Prostate gland (tissue), 2 donors: ENCODE measurements around the gene LONRF2. TPM values are rescaled to one million over a fixed set of nuclear protein-coding genes. Genes with fewer than 3 reads are reported as not detected.

ENCODE experiments used
- DNase-seq: peaks from one replicate; pipeline ENCODE4 v3.0.0-alpha.2; 2019; ENCODE audit warnings: low spot score
- H3K27ac ChIP-seq, 2 donors: fragments of 200-600 bp; sonication (generic); 2 replicates each; pipeline ENCODE4 v1.5.1; 2017 to 2019
- H3K27me3 ChIP-seq: fragments of 200-600 bp; sonication (generic); replicated peaks from 2 replicates; pipeline ENCODE4 v1.5.1; 2019; ENCODE audit not compliant: insufficient read depth
- H3K36me3 ChIP-seq, 2 donors: fragments of 200-600 bp; sonication (generic); 1 replicate in 1 of 2; 2 replicates in 1 of 2; pipeline versions ENCODE4 v1.5.1 to v1.8.1; 2017 to 2019
- H3K4me1 ChIP-seq: fragments of 200-600 bp; sonication (generic); replicated peaks from 2 replicates; pipeline ENCODE4 v1.5.1; 2019
- H3K4me3 ChIP-seq, 2 donors: fragments of 200-600 bp; sonication (generic); 2 replicates each; pipeline ENCODE4 v1.5.1; 2017 to 2019
- H3K9me3 ChIP-seq: fragments of 200-600 bp; sonication (generic); 2 replicates; pipeline ENCODE4 v1.5.1; 2017
- CTCF ChIP-seq, 4 experiments: fragments of 200-600 bp in 2 of 4; fragments of 450-650 bp in 2 of 4; sonication (generic) in 2 of 4; IDR thresholded peaks; 1 replicate in 3 of 4; 2 replicates in 1 of 4; pipeline ENCODE4 v1.5.1; 2016 to 2019; ENCODE audit warnings: antibody characterized with exemption in 4 of 4, mild to moderate bottlenecking in 2 of 4, moderate library complexity in 2 of 4
- POLR2A ChIP-seq: fragments of 450-650 bp; IDR thresholded peaks from one replicate; pipeline ENCODE4 v1.6.1; 2016; ENCODE audit warnings: antibody characterized with exemption, mild to moderate bottlenecking
- POLR2AphosphoS5 ChIP-seq: sonication (generic); formaldehyde crosslinking; IDR thresholded peaks from one replicate; pipeline ENCODE4 v1.6.1; 2017; ENCODE audit warnings: antibody characterized with exemption
- WGBS: methylation state at CpG from one replicate; pipeline ENCODE4 v1.1.5; 2018; 5-methylcytosine and 5-hydroxymethylcytosine counted together
- intact Hi-C: fragments of 100-400 bp; cut with DNase I; formaldehyde crosslinking; loops from one replicate; pipeline ENCODE4 v1.14.2; 2022
- total RNA-seq, 2 donors: library from RNA; depleted of rRNA; stranded (reverse); fragments of >200 nt; gene quantifications; one replicate each; pipeline ENCODE4 v1.1.0, GENCODE V29; 2016

Gene LONRF2
- total RNA-seq, 2 donors from 2014 or later: 8.2 to 20.4 TPM

GRCh38 chr2:100259106-100259505 is 63.2 kb downstream of the LONRF2 start:
- intact Hi-C loops: no loop called here
- no peaks in the 10 kb centered on the region for H3K9me3 ChIP-seq
- DNase-seq: no peak
- no peaks in the 10 kb centered on the region for H3K4me1 ChIP-seq
- WGBS: 80% methylated on average over 8 of the region's 8 CpGs
- H3K27me3 ChIP-seq: no peaks in the 10 kb centered on the region
- TF ChIP-seq CTCF (IDR thresholded peaks at IDR 0.05): no peak
- TF ChIP-seq POLR2A: no peak
- TF ChIP-seq POLR2AphosphoS5: no peak
- no peaks in the 10 kb centered on the region for H3K36me3 ChIP-seq
- H3K27ac ChIP-seq: no peak overlapping the region
- H3K4me3 ChIP-seq: no peak overlapping the region

GRCh38 chr2:100257939-100258338 is 64.4 kb downstream of the LONRF2 start:
- no peak for DNase-seq
- WGBS: 34% methylated on average over 9 of the region's 9 CpGs
- Histone ChIP-seq H3K4me1 (no peaks in the 10 kb centered on the region), H3K9me3 (no peaks in the 10 kb centered on the region), H3K27me3 (no peaks in the 10 kb centered on the region), H3K4me3 (no peak overlapping the region), H3K27ac (no peak overlapping the region), H3K36me3 (no peaks in the 10 kb centered on the region)
- intact Hi-C loops: no loop called here
- no peak for TF ChIP-seq CTCF (IDR thresholded peaks at IDR 0.05)
- no peak for TF ChIP-seq POLR2AphosphoS5
- TF ChIP-seq POLR2A: no peak

GRCh38 chr2:100256849-100257248 is 65.5 kb downstream of the LONRF2 start:
- intact Hi-C loops: no loop called here
- DNase-seq: no peak
- H3K9me3 ChIP-seq: no peaks in the 10 kb centered on the region

GRCh38 chr2:100256416-100256815 is 65.9 kb downstream of the LONRF2 start:
- 95% methylated on average over 11 of the region's 11 CpGs for WGBS

More at GRCh38 chr2:100256849-100257248, 65.5 kb downstream of the LONRF2 start:
- no peak for TF ChIP-seq CTCF (IDR thresholded peaks at IDR 0.05)
- TF ChIP-seq POLR2A: no peak
- no peak for TF ChIP-seq POLR2AphosphoS5
- no peaks in the 10 kb centered on the region for H3K36me3 ChIP-seq
- H3K4me1 ChIP-seq: no peaks in the 10 kb centered on the region
- H3K4me3 ChIP-seq: no peak overlapping the region
- H3K27ac ChIP-seq: no peak overlapping the region
- no peaks in the 10 kb centered on the region for H3K27me3 ChIP-seq
- WGBS: 94% methylated on average over 2 of the region's 2 CpGs

More at GRCh38 chr2:100256416-100256815, 65.9 kb downstream of the LONRF2 start:
- Histone ChIP-seq H3K9me3 (no peaks in the 10 kb centered on the region), H3K27me3 (no peaks in the 10 kb centered on the region), H3K36me3 (no peaks in the 10 kb centered on the region), H3K4me3 (no peak overlapping the region), H3K4me1 (no peaks in the 10 kb centered on the region), H3K27ac (no peak overlapping the region)
- intact Hi-C loops: no loop called here
- TF ChIP-seq POLR2A (no peak), CTCF (IDR thresholded peaks at IDR 0.05) (no peak), POLR2AphosphoS5 (no peak)
- no peak for DNase-seq
